NCI-H146 treated with DMSO at 0.1 percent for 48 hours (cell line): Measurements from ENCODE around the gene IPO4.
"Not testable (repeated sequence)": the region's sequence is repeated elsewhere in the genome, so short reads cannot be mapped to it uniquely, and the experiment has no call there.

Experiments
- DNase-seq: peaks from one replicate; lab custom pipeline; 2025; ENCODE audit not compliant: unreplicated experiment; lab: John Stamatoyannopoulos, UW

Gene IPO4

GRCh38 chr14:24188251-24189058 is at the start of gene IPO4:
IPO4 (minus strand) TSS chr14:24188816; CDS start chr14:24188787, 29 bp downstream.
- DNase-seq, result peak; percentile 92

- DNase-seq, result no peak
These were observed 49.5 kb upstream of the IPO4 start for GRCh38 chr14:24238123-24238522.

GRCh38 chr14:24237463-24237955 is 48.9 kb upstream of the IPO4 start:
- no peak for DNase-seq

- DNase-seq, result no peak
These were observed 48.3 kb upstream of the IPO4 start for GRCh38 chr14:24236689-24237462.

GRCh38 chr14:24235804-24236688 is 47.4 kb upstream of the IPO4 start:
- no peak for DNase-seq

GRCh38 chr14:24234095-24235005 is 45.7 kb upstream of the IPO4 start:
- DNase-seq, result no peak

- no peak for DNase-seq
These were observed 44.9 kb upstream of the IPO4 start for GRCh38 chr14:24233538-24233866.

GRCh38 chr14:24232645-24233537 is 44.3 kb upstream of the IPO4 start, which contains the start of gene GMPR2:
GMPR2 (plus strand) TSS chr14:24232929; CDS start chr14:24233254, 325 bp downstream.
- no peak for DNase-seq

GRCh38 chr14:24232121-24232644 is 43.6 kb upstream of the IPO4 start, which contains the start of gene NEDD8:
NEDD8 (minus strand) TSS chr14:24232367; CDS start chr14:24232267, 100 bp downstream.
- peak; percentile 71 for DNase-seq

- DNase-seq, result peak; percentile 5
These were observed 42.9 kb upstream of the IPO4 start for GRCh38 chr14:24231263-24232120.

- no peak for DNase-seq
These were observed 40.3 kb upstream of the IPO4 start for GRCh38 chr14:24228902-24229301.

GRCh38 chr14:24226473-24226872 is 37.9 kb upstream of the IPO4 start:
- no peak for DNase-seq

GRCh38 chr14:24224618-24225071 is 36.0 kb upstream of the IPO4 start:
- DNase-seq, result no peak

GRCh38 chr14:24222987-24223386 is 34.4 kb upstream of the IPO4 start:
- not testable (repeated sequence) for DNase-seq

GRCh38 chr14:24219521-24219920 is 30.9 kb upstream of the IPO4 start:
- DNase-seq, result no peak

GRCh38 chr14:24219080-24219479 is 30.5 kb upstream of the IPO4 start:
- DNase-seq, result no peak

GRCh38 chr14:24216876-24217275 is 28.3 kb upstream of the IPO4 start:
- DNase-seq, result not testable (repeated sequence)

GRCh38 chr14:24216345-24216699 is 27.7 kb upstream of the IPO4 start:
- no peak for DNase-seq
